Upper lobe of left lung (tissue), 4 donors: ENCODE measurements around the gene SLCO4A1.

Experiments
- CTCF ChIP-seq, 6 experiments: fragments of 450-650 bp in 4 of 6; fragments of 200-600 bp in 2 of 6; sonication (generic) in 2 of 6; IDR thresholded peaks; one replicate each; pipeline ENCODE4 v1.5.1; 2016 to 2019; ENCODE audit warnings: antibody characterized with exemption in 6 of 6
- POLR2A ChIP-seq, 4 donors: fragments of 450-650 bp; IDR thresholded peaks; one replicate each; pipeline ENCODE4 v1.5.1; 2016 to 2017; ENCODE audit warnings: antibody characterized with exemption in 4 of 4, mild to moderate bottlenecking in 2 of 4
- POLR2AphosphoS5 ChIP-seq, 2 donors: sonication (generic); formaldehyde crosslinking; IDR thresholded peaks; one replicate each; pipeline ENCODE4 v1.5.1; 2017; ENCODE audit warnings: antibody characterized with exemption in 2 of 2

GRCh38 chr20:62632575-62633090 lies 9.7 kb upstream of the SLCO4A1 start:
- TF ChIP-seq CTCF (IDR thresholded peaks at IDR 0.05) (no peak), POLR2AphosphoS5 (IDR thresholded peaks at IDR 0.05) (no peak), POLR2A (IDR thresholded peaks at IDR 0.05) (no peak)
